GM23338 (cell line): ENCODE data around the gene ASTN1. TPM values are rescaled to one million over a fixed set of nuclear protein-coding genes. Genes with fewer than 3 reads are reported as not detected.

Source experiments
- ATAC-seq: fragments of 200-7000 bp; cut with Tn5 transposase; 3 replicates; pipeline ENCODE4 v1.9.1; 2020
- DNase-seq: peaks from one replicate; pipeline ENCODE4 v3.0.0-alpha.2; 2015; ENCODE audit warnings: low spot score
- H2AFZ ChIP-seq: fragments of 200-600 bp; sonication (generic); 2 replicates; pipeline ENCODE4 v1.8.0; 2016; ENCODE audit warnings: antibody characterized with exemption, mild to moderate bottlenecking, moderate library complexity
- H3F3A ChIP-seq: fragments of 200-600 bp; sonication (generic); replicated peaks from 2 replicates; pipeline ENCODE4 v1.8.0; 2017; ENCODE audit warnings: antibody characterized with exemption, mixed run types, low read depth
- H3K27ac ChIP-seq: fragments of 200-600 bp; sonication (generic); 2 replicates; pipeline ENCODE4 v1.6.1; 2016; ENCODE audit warnings: low read depth
- H3K27me3 ChIP-seq: fragments of 200-600 bp; sonication (generic); 2 replicates; pipeline ENCODE4 v1.8.0; 2016; ENCODE audit warnings: mild to moderate bottlenecking, mixed run types, moderate library complexity; ENCODE audit not compliant: insufficient read depth
- H3K36me3 ChIP-seq: fragments of 200-600 bp; sonication (generic); 2 replicates; pipeline ENCODE4 v1.8.0; 2016; ENCODE audit warnings: mild to moderate bottlenecking; ENCODE audit not compliant: insufficient read depth
- H3K4me1 ChIP-seq: fragments of 200-600 bp; sonication (generic); 2 replicates; pipeline ENCODE4 v1.8.0; 2016; ENCODE audit warnings: mild to moderate bottlenecking, moderate library complexity; ENCODE audit not compliant: insufficient read depth
- H3K4me2 ChIP-seq: fragments of 200-600 bp; sonication (generic); 2 replicates; pipeline ENCODE4 v1.7.1; 2017; ENCODE audit warnings: mixed run types
- H3K4me3 ChIP-seq: fragments of 200-600 bp; sonication (generic); 2 replicates; pipeline ENCODE4 v1.6.1; 2016; ENCODE audit warnings: mixed run types
- H3K79me2 ChIP-seq: fragments of 200-600 bp; sonication (generic); replicated peaks from 2 replicates; pipeline ENCODE4 v1.8.0; 2017; ENCODE audit warnings: mild to moderate bottlenecking; ENCODE audit not compliant: insufficient read depth
- H3K9me2 ChIP-seq: fragments of 200-600 bp; sonication (generic); 2 replicates; pipeline ENCODE4 v1.8.0; 2017; ENCODE audit not compliant: insufficient read depth
- H4K20me1 ChIP-seq: fragments of 200-600 bp; sonication (generic); replicated peaks from 2 replicates; pipeline ENCODE4 v1.8.0; 2017; ENCODE audit warnings: mild to moderate bottlenecking; ENCODE audit not compliant: insufficient read depth
- H3K27ac Mint-ChIP-seq: 2 replicates; pipeline ENCODE4 v1.8.0; 2020; ENCODE audit warnings: inconsistent platforms, mild to moderate bottlenecking, moderate library complexity, mixed read lengths
- H3K27me3 Mint-ChIP-seq: 3 replicates; pipeline ENCODE4 v1.8.0; 2022; ENCODE audit warnings: low read depth, mild to moderate bottlenecking, moderate library complexity, mixed read lengths, inconsistent platforms; ENCODE audit not compliant: insufficient read depth, poor library complexity
- H3K36me3 Mint-ChIP-seq: 3 replicates; pipeline ENCODE4 v1.8.0; 2021; ENCODE audit warnings: low read depth, mild to moderate bottlenecking, inconsistent platforms, moderate library complexity, mixed read lengths
- H3K4me1 Mint-ChIP-seq: 3 replicates; pipeline ENCODE4 v1.8.0; 2020; ENCODE audit warnings: mild to moderate bottlenecking, inconsistent platforms, mixed read lengths
- H3K4me3 Mint-ChIP-seq: 3 replicates; pipeline ENCODE4 v1.8.0; 2021; ENCODE audit warnings: moderate library complexity, mild to moderate bottlenecking, inconsistent platforms, mixed read lengths
- H3K9me3 Mint-ChIP-seq: 3 replicates; pipeline ENCODE4 v1.8.0; 2020; ENCODE audit warnings: moderate library complexity, mild to moderate bottlenecking, inconsistent platforms, mixed read lengths
- CREB1 ChIP-seq: fragments of 250-450 bp; sonication (Bioruptor Pico); IDR thresholded peaks from 2 replicates; pipeline ENCODE4 v1.5.0; 2020; ENCODE audit warnings: low read depth, mild to moderate bottlenecking, moderate library complexity
- EZH2phosphoT487 ChIP-seq: fragments of 200-600 bp; sonication (generic); IDR thresholded peaks from one replicate; pipeline ENCODE4 v1.8.1; 2018; ENCODE audit warnings: antibody characterized with exemption; ENCODE audit not compliant: unreplicated experiment
- JUNB ChIP-seq: IDR thresholded peaks from one replicate; pipeline ENCODE4 v1.6.1; 2016; ENCODE audit warnings: antibody characterized with exemption; ENCODE audit not compliant: unreplicated experiment
- NANOG ChIP-seq: IDR thresholded peaks from 2 replicates; pipeline ENCODE4 v1.6.1; 2016; ENCODE audit warnings: antibody characterized with exemption, borderline replicate concordance
- POLR2AphosphoS5 ChIP-seq: IDR thresholded peaks from 2 replicates; pipeline ENCODE4 v1.6.1; 2016; ENCODE audit warnings: antibody characterized with exemption, low read depth
- STAT1 ChIP-seq: IDR thresholded peaks from one replicate; pipeline ENCODE4 v1.6.1; 2016; ENCODE audit warnings: antibody characterized with exemption; ENCODE audit not compliant: unreplicated experiment
- ZNF114 ChIP-seq: fragments of 250-450 bp; sonication (Bioruptor Pico); IDR thresholded peaks from 2 replicates; pipeline ENCODE4 v1.5.0; 2020; ENCODE audit warnings: mild to moderate bottlenecking, moderate library complexity
- polyA plus RNA-seq: library from polyadenylated mRNA; unstranded; fragments of >200 nt; fragmentation: Nextera tagmentation; extraction: Ambion mirVana; gene quantifications from 2 replicates; pipeline ENCODE4 v1.2.1, GENCODE V29; 2016
- total RNA-seq: library from RNA; depleted of rRNA; stranded (reverse); fragments of >200 nt; shearing (Covaris generic); gene quantifications from 2 replicates; pipeline ENCODE4 v1.2.3, GENCODE V29; 2014
- TF ChIP-seq, protein P1 (sequence below): fragments of 250-450 bp; sonication (Bioruptor Pico); IDR thresholded peaks from 2 replicates; pipeline ENCODE4 v1.5.0; 2020; ENCODE audit warnings: mild to moderate bottlenecking, moderate library complexity
- TF ChIP-seq, protein P2 (sequence below): IDR thresholded peaks from 2 replicates; pipeline ENCODE4 v1.6.1; 2016; ENCODE audit warnings: antibody characterized with exemption
- TF ChIP-seq, protein P3 (sequence below), 2 experiments: fragments of 200-600 bp in 1 of 2; sonication (generic) in 1 of 2; conservative IDR thresholded peaks; 2 replicates each; pipeline versions ENCODE4 v1.5.1 to v1.6.1; 2016 to 2017; ENCODE audit warnings: antibody characterized with exemption in 2 of 2, low read depth in 2 of 2, mild to moderate bottlenecking in 2 of 2, moderate library complexity in 1 of 2
- TF ChIP-seq, protein P4 (sequence below): IDR thresholded peaks from one replicate; pipeline ENCODE4 v1.6.1; 2018; ENCODE audit warnings: antibody characterized with exemption; ENCODE audit not compliant: unreplicated experiment

The ASTN1 gene
- total and polyA plus RNA-seq, 2 experiments from 2014 or later: 2.0 to 5.2 TPM

DNA sequence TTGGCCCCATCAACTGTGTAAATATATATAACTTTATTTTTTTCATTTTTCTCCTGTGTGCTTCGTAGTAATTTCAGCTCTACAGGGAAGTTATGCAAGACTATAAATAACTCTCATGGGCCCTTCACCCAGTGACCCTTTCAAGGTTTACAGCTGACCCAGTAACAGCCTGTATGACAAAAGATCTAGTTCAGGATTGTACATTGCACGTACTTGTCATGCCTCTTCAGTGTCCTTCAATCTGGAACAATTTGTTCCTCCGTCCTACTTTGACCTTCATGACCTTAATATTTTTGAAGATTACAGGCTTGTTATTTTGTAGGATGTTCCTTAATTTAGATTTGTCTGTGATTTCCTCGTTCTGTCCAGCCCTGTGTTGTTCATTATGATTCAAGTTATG, 46.7 kb upstream of the ASTN1 start (continued):
- TF ChIP-seq, protein P1, sequence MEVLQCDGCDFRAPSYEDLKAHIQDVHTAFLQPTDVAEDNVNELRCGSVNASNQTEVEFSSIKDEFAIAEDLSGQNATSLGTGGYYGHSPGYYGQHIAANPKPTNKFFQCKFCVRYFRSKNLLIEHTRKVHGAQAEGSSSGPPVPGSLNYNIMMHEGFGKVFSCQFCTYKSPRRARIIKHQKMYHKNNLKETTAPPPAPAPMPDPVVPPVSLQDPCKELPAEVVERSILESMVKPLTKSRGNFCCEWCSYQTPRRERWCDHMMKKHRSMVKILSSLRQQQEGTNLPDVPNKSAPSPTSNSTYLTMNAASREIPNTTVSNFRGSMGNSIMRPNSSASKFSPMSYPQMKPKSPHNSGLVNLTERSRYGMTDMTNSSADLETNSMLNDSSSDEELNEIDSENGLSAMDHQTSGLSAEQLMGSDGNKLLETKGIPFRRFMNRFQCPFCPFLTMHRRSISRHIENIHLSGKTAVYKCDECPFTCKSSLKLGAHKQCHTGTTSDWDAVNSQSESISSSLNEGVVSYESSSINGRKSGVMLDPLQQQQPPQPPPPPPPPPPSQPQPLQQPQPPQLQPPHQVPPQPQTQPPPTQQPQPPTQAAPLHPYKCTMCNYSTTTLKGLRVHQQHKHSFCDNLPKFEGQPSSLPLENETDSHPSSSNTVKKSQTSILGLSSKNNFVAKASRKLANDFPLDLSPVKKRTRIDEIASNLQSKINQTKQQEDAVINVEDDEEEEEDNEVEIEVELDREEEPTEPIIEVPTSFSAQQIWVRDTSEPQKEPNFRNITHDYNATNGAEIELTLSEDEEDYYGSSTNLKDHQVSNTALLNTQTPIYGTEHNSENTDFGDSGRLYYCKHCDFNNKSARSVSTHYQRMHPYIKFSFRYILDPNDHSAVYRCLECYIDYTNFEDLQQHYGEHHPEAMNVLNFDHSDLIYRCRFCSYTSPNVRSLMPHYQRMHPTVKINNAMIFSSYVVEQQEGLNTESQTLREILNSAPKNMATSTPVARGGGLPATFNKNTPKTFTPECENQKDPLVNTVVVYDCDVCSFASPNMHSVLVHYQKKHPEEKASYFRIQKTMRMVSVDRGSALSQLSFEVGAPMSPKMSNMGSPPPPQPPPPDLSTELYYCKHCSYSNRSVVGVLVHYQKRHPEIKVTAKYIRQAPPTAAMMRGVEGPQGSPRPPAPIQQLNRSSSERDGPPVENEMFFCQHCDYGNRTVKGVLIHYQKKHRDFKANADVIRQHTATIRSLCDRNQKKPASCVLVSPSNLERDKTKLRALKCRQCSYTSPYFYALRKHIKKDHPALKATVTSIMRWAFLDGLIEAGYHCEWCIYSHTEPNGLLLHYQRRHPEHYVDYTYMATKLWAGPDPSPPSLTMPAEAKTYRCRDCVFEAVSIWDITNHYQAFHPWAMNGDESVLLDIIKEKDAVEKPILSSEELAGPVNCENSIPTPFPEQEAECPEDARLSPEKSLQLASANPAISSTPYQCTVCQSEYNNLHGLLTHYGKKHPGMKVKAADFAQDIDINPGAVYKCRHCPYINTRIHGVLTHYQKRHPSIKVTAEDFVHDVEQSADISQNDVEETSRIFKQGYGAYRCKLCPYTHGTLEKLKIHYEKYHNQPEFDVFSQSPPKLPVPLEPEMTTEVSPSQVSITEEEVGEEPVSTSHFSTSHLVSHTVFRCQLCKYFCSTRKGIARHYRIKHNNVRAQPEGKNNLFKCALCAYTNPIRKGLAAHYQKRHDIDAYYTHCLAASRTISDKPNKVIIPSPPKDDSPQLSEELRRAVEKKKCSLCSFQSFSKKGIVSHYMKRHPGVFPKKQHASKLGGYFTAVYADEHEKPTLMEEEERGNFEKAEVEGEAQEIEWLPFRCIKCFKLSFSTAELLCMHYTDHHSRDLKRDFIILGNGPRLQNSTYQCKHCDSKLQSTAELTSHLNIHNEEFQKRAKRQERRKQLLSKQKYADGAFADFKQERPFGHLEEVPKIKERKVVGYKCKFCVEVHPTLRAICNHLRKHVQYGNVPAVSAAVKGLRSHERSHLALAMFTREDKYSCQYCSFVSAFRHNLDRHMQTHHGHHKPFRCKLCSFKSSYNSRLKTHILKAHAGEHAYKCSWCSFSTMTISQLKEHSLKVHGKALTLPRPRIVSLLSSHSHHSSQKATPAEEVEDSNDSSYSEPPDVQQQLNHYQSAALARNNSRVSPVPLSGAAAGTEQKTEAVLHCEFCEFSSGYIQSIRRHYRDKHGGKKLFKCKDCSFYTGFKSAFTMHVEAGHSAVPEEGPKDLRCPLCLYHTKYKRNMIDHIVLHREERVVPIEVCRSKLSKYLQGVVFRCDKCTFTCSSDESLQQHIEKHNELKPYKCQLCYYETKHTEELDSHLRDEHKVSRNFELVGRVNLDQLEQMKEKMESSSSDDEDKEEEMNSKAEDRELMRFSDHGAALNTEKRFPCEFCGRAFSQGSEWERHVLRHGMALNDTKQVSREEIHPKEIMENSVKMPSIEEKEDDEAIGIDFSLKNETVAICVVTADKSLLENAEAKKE (CRISPR knock-in tag): no peak
- TF ChIP-seq POLR2AphosphoS5 (no peak), ZNF114 (CRISPR knock-in tag) (no peak), EZH2phosphoT487 (no peak), NANOG (no peak)
- TF ChIP-seq, protein P2, sequence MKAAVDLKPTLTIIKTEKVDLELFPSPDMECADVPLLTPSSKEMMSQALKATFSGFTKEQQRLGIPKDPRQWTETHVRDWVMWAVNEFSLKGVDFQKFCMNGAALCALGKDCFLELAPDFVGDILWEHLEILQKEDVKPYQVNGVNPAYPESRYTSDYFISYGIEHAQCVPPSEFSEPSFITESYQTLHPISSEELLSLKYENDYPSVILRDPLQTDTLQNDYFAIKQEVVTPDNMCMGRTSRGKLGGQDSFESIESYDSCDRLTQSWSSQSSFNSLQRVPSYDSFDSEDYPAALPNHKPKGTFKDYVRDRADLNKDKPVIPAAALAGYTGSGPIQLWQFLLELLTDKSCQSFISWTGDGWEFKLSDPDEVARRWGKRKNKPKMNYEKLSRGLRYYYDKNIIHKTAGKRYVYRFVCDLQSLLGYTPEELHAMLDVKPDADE: no peak

DNA sequence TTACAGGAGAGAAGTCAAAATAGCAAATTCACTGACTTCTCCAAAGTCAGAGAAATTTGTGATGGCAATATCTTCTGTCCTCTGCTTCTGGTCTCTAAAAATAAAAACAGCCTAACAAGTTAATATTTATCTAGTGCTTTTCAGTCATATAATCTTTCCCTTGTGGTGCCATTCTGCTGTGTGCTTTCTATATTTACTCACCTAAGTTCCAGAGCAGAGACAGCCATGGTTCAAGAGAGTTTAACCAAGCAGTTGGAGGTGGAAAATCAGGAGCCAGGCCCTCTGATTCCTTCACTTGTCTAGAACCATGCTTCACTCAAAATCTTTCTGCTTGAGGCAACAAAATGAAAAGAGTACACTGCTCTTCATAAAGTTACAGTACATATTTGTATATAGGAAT, 45.6 kb upstream of the ASTN1 start:
- DNase-seq (no peak), ATAC-seq (no peak)
- Mint-ChIP-seq H3K4me3 (no peak overlapping the region), H3K9me3 (no peaks in the 10 kb centered on the region), H3K27ac (no peak overlapping the region), H3K27me3 (peaks cover 32% of the 10 kb centered on the region), H3K36me3 (no peaks in the 10 kb centered on the region), H3K4me1 (peaks cover 2% of the 10 kb centered on the region; the same call in 1 of the 3 replicates)
- no peaks in the 10 kb centered on the region for H3K36me3 ChIP-seq
- H3K27me3 ChIP-seq: peaks cover 37% of the 10 kb centered on the region
- H3K27ac ChIP-seq: no peak overlapping the region
- H3K4me2 ChIP-seq: no peak overlapping the region
- no peak overlapping the region for H2AFZ ChIP-seq
- no peaks in the 10 kb centered on the region for H4K20me1 ChIP-seq
- H3K4me3 ChIP-seq: no peak overlapping the region
- H3K9me2 ChIP-seq: no peaks in the 10 kb centered on the region
- H3F3A ChIP-seq: no peaks in the 10 kb centered on the region
- no peaks in the 10 kb centered on the region for H3K79me2 ChIP-seq
- H3K4me1 ChIP-seq: no peaks in the 10 kb centered on the region
- TF ChIP-seq EZH2phosphoT487 (no peak), NANOG (no peak), POLR2AphosphoS5 (no peak), JUNB (no peak), STAT1 (no peak), CREB1 (CRISPR knock-in tag) (no peak), ZNF114 (CRISPR knock-in tag) (no peak)
- TF ChIP-seq, protein P2: no peak
- TF ChIP-seq, protein P3, sequence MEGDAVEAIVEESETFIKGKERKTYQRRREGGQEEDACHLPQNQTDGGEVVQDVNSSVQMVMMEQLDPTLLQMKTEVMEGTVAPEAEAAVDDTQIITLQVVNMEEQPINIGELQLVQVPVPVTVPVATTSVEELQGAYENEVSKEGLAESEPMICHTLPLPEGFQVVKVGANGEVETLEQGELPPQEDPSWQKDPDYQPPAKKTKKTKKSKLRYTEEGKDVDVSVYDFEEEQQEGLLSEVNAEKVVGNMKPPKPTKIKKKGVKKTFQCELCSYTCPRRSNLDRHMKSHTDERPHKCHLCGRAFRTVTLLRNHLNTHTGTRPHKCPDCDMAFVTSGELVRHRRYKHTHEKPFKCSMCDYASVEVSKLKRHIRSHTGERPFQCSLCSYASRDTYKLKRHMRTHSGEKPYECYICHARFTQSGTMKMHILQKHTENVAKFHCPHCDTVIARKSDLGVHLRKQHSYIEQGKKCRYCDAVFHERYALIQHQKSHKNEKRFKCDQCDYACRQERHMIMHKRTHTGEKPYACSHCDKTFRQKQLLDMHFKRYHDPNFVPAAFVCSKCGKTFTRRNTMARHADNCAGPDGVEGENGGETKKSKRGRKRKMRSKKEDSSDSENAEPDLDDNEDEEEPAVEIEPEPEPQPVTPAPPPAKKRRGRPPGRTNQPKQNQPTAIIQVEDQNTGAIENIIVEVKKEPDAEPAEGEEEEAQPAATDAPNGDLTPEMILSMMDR (conservative IDR thresholded peaks at IDR 0.05; ENCODE audit: low read depth in 2 of 2): no peak
- TF ChIP-seq, protein P4, sequence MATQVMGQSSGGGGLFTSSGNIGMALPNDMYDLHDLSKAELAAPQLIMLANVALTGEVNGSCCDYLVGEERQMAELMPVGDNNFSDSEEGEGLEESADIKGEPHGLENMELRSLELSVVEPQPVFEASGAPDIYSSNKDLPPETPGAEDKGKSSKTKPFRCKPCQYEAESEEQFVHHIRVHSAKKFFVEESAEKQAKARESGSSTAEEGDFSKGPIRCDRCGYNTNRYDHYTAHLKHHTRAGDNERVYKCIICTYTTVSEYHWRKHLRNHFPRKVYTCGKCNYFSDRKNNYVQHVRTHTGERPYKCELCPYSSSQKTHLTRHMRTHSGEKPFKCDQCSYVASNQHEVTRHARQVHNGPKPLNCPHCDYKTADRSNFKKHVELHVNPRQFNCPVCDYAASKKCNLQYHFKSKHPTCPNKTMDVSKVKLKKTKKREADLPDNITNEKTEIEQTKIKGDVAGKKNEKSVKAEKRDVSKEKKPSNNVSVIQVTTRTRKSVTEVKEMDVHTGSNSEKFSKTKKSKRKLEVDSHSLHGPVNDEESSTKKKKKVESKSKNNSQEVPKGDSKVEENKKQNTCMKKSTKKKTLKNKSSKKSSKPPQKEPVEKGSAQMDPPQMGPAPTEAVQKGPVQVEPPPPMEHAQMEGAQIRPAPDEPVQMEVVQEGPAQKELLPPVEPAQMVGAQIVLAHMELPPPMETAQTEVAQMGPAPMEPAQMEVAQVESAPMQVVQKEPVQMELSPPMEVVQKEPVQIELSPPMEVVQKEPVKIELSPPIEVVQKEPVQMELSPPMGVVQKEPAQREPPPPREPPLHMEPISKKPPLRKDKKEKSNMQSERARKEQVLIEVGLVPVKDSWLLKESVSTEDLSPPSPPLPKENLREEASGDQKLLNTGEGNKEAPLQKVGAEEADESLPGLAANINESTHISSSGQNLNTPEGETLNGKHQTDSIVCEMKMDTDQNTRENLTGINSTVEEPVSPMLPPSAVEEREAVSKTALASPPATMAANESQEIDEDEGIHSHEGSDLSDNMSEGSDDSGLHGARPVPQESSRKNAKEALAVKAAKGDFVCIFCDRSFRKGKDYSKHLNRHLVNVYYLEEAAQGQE: no peak
